ENCODE data around the gene ARMC2. TPM values are rescaled to one million over a fixed set of nuclear protein-coding genes. Genes with fewer than 3 reads are reported as not detected.
"Not testable (repeated sequence)": the region's sequence is repeated elsewhere in the genome, so short reads cannot be mapped to it uniquely, and the experiment has no call there.

Gene ARMC2
- total RNA-seq, 3 donors from 2014 or later (not counting 1 experiment from before 2014, with no cell fraction given): 9.4 to 13.8 (median 9.7) TPM

GRCh38 chr6:108817276-108817675 is 30.9 kb upstream of the ARMC2 start:
- ATAC-seq; H3K4me3 Mint-ChIP-seq; H3K4me1 ChIP-seq (ENCODE audit: control insufficient read depth, insufficient read depth, low read length); H3K27ac Mint-ChIP-seq; H3K4me3 ChIP-seq (ENCODE audit: low read length); H3K27me3 Mint-ChIP-seq (ENCODE audit: low read depth in 2 of 2); H3K27ac ChIP-seq (ENCODE audit: low read length); H3K4me1 Mint-ChIP-seq; H3K36me3 ChIP-seq (ENCODE audit: control insufficient read depth, insufficient read depth, low read length); H3K9me3 Mint-ChIP-seq; H3K36me3 Mint-ChIP-seq; DNase-seq; H3K27me3 ChIP-seq (ENCODE audit: control insufficient read depth, insufficient read depth, low read length); intact Hi-C loops (cut with micrococcal nuclease): not testable (repeated sequence)
- H3K9me3 ChIP-seq (ENCODE audit: control insufficient read depth, insufficient read depth, low read length): peaks cover 10% of the 10 kb centered on the region
- 93% methylated on average over 6 of the region's 7 CpGs for WGBS (ENCODE audit: insufficient coverage)

- no peak for ATAC-seq
- peaks cover 8% of the 10 kb centered on the region for H3K36me3 Mint-ChIP-seq
- intact Hi-C loops (cut with micrococcal nuclease): no loop called here
- no peaks in the 10 kb centered on the region for H3K27me3 Mint-ChIP-seq (ENCODE audit: low read depth in 2 of 2)
- Histone ChIP-seq H3K36me3 (ENCODE audit: control insufficient read depth, insufficient read depth, low read length) (no peaks in the 10 kb centered on the region), H3K4me3 (ENCODE audit: low read length) (no peak overlapping the region), H3K4me1 (ENCODE audit: control insufficient read depth, insufficient read depth, low read length) (no peaks in the 10 kb centered on the region), H3K27me3 (ENCODE audit: control insufficient read depth, insufficient read depth, low read length) (no peaks in the 10 kb centered on the region), H3K27ac (ENCODE audit: low read length) (no peak overlapping the region), H3K9me3 (ENCODE audit: control insufficient read depth, insufficient read depth, low read length) (peaks cover 15% of the 10 kb centered on the region)
- peaks cover 2 to 6% of the 10 kb centered on the region in 2 donors for H3K9me3 Mint-ChIP-seq
- H3K4me3 Mint-ChIP-seq: no peak overlapping the region
- no peaks in the 10 kb centered on the region for H3K4me1 Mint-ChIP-seq
- no peak for DNase-seq
- WGBS (ENCODE audit: insufficient coverage): 58% methylated on average over 2 of the region's 3 CpGs
- TF ChIP-seq CTCF (IDR thresholded peaks at IDR 0.05): no peak
- H3K27ac Mint-ChIP-seq: no peak overlapping the region
These were observed 28.2 kb upstream of the ARMC2 start for GRCh38 chr6:108820006-108820405.

GRCh38 chr6:108822401-108822800 is 25.8 kb upstream of the ARMC2 start:
- no peak overlapping the region for H3K4me3 ChIP-seq (ENCODE audit: low read length)
- peaks cover 13% of the 10 kb centered on the region for H3K9me3 ChIP-seq (ENCODE audit: control insufficient read depth, insufficient read depth, low read length)
- 94% methylated on average over 4 of the region's 4 CpGs for WGBS (ENCODE audit: insufficient coverage)
- ATAC-seq: no peak
- no peaks in the 10 kb centered on the region for H3K4me1 ChIP-seq (ENCODE audit: control insufficient read depth, insufficient read depth, low read length)
- no peaks in the 10 kb centered on the region for H3K27me3 ChIP-seq (ENCODE audit: control insufficient read depth, insufficient read depth, low read length)
- no peak overlapping the region for H3K27ac ChIP-seq (ENCODE audit: low read length)
- intact Hi-C loops (cut with micrococcal nuclease): no loop called here
- Mint-ChIP-seq H3K4me3 (no peak overlapping the region), H3K36me3 (peaks cover 11% of the 10 kb centered on the region), H3K27me3 (ENCODE audit: low read depth in 2 of 2) (no peaks in the 10 kb centered on the region), H3K9me3 (peaks cover 0 to 2% of the 10 kb centered on the region in 2 donors), H3K27ac (no peak overlapping the region), H3K4me1 (no peaks in the 10 kb centered on the region)
- no peaks in the 10 kb centered on the region for H3K36me3 ChIP-seq (ENCODE audit: control insufficient read depth, insufficient read depth, low read length)
- no peak for TF ChIP-seq CTCF (IDR thresholded peaks at IDR 0.05)
- DNase-seq: no peak

GRCh38 chr6:108825326-108825725 is 22.9 kb upstream of the ARMC2 start:
- H3K27me3 ChIP-seq (ENCODE audit: control insufficient read depth, insufficient read depth, low read length): no peaks in the 10 kb centered on the region
- ATAC-seq (no peak), DNase-seq (no peak)
- no peaks in the 10 kb centered on the region for H3K9me3 Mint-ChIP-seq
- H3K4me3 Mint-ChIP-seq: no peak overlapping the region
- intact Hi-C loops (cut with micrococcal nuclease): no loop called here
- 80% methylated on average over 1 of the region's 2 CpGs for WGBS (ENCODE audit: insufficient coverage)
- no peak overlapping the region for H3K27ac ChIP-seq (ENCODE audit: low read length)
- H3K9me3 ChIP-seq (ENCODE audit: control insufficient read depth, insufficient read depth, low read length): peaks cover 5% of the 10 kb centered on the region
- no peaks in the 10 kb centered on the region for H3K4me1 Mint-ChIP-seq
- H3K36me3 Mint-ChIP-seq: peaks cover 11% of the 10 kb centered on the region
- no peaks in the 10 kb centered on the region for H3K27me3 Mint-ChIP-seq (ENCODE audit: low read depth in 2 of 2)
- H3K4me1 ChIP-seq (ENCODE audit: control insufficient read depth, insufficient read depth, low read length): no peaks in the 10 kb centered on the region
- no peaks in the 10 kb centered on the region for H3K36me3 ChIP-seq (ENCODE audit: control insufficient read depth, insufficient read depth, low read length)
- no peak for TF ChIP-seq CTCF (IDR thresholded peaks at IDR 0.05)
- no peak overlapping the region for H3K4me3 ChIP-seq (ENCODE audit: low read length)
- no peak overlapping the region for H3K27ac Mint-ChIP-seq

Measured in natural killer cell (primary cell).